Measurements from ENCODE around the gene CCR9.

Gene CCR9

GRCh38 chr3:45949432-45949831 is 63.1 kb downstream of the CCR9 start:
- intact Hi-C loops (cut with DNase I), result no loop called here

GRCh38 chr3:45950131-45950530 is 63.8 kb downstream of the CCR9 start:
- intact Hi-C loops (cut with DNase I), result no loop called here

More at GRCh38 chr3:45949432-45949831, 63.1 kb downstream of the CCR9 start:
- no peak for DNase-seq

GRCh38 chr3:45950686-45951600 is 64.6 kb downstream of the CCR9 start:
- intact Hi-C loops (cut with DNase I), result no loop called here
- DNase-seq, result no peak

More at GRCh38 chr3:45950131-45950530, 63.8 kb downstream of the CCR9 start:
- no peak for DNase-seq

GRCh38 chr3:45951946-45952345 is 65.6 kb downstream of the CCR9 start:
- no peak for DNase-seq
- intact Hi-C loops (cut with DNase I), result no loop called here

- no peak for DNase-seq
- intact Hi-C loops (cut with DNase I), result no loop called here
Observed at GRCh38 chr3:45952456-45952855, 66.1 kb downstream of the CCR9 start.

All from posterior cingulate gyrus (tissue), 11 donors.